HT-29 (cell line): ENCODE data around the gene ZNF574. TPM values are rescaled to one million over a fixed set of nuclear protein-coding genes. Genes with fewer than 3 reads are reported as not detected.

Experiments used
- DNase-seq: peaks from one replicate; pipeline ENCODE4 v3.0.0-alpha.2; 2015; ENCODE audit warnings: low spot score
- total RNA-seq: library from RNA; depleted of rRNA; stranded (reverse); fragments of >200 nt; shearing (Covaris generic); gene quantifications from 2 replicates; pipeline ENCODE4 v1.2.3, GENCODE V29; 2014; rRNA removed

ZNF574 gene
- total RNA-seq, 1 experiment from 2014 or later = 48.5 TPM

- no peak for DNase-seq
Measured at GRCh38 chr19:42125536-42125935, 49.6 kb downstream of the ZNF574 start.

- no peak for DNase-seq
Measured at GRCh38 chr19:42126574-42126973, 50.6 kb downstream of the ZNF574 start.

- DNase-seq = no peak
Measured at GRCh38 chr19:42129399-42130253, 53.7 kb downstream of the ZNF574 start.

- DNase-seq = no peak
Measured at GRCh38 chr19:42130254-42130573, 54.2 kb downstream of the ZNF574 start.

Other genes with a start within 250 kb of the ZNF574 start
- not detected in 2 replicates for gene LYPD4, start 231.5 kb upstream of the ZNF574 start, total RNA-seq
- gene DMRTC2, start 231.1 kb upstream of the ZNF574 start, total RNA-seq = not detected in 2 replicates
- 4,362 and 4,557 TPM in 2 replicates for gene RPS19, start 215.9 kb upstream of the ZNF574 start, total RNA-seq
- 0.81 and 1.4 TPM in 2 replicates for gene CD79A, start 198.9 kb upstream of the ZNF574 start, total RNA-seq
- 189 and 199 TPM in 2 replicates for gene ARHGEF1, start 193.0 kb upstream of the ZNF574 start, total RNA-seq
- gene ERFL, start 147.7 kb upstream of the ZNF574 start, total RNA-seq = 0.39 and 0.64 TPM in 2 replicates
- 232 and 234 TPM in 2 replicates for gene RABAC1, start 116.8 kb upstream of the ZNF574 start, total RNA-seq
- gene ATP1A3, start 81.9 kb upstream of the ZNF574 start, total RNA-seq = 0.10 and 0.66 TPM in 2 replicates
- 0.21 TPM in 1 of 2 replicates, not detected in the other for gene GRIK5, start 6.0 kb upstream of the ZNF574 start, total RNA-seq
- gene POU2F2, start 56.3 kb downstream of the ZNF574 start, total RNA-seq = 0.03 and 0.44 TPM in 2 replicates
- 121 and 124 TPM in 2 replicates for gene DEDD2, start 141.5 kb downstream of the ZNF574 start, total RNA-seq
- 15.3 and 15.9 TPM in 2 replicates for gene ZNF526, start 144.1 kb downstream of the ZNF574 start, total RNA-seq
- gene GSK3A, start 166.4 kb downstream of the ZNF574 start, total RNA-seq = 41.4 and 43.8 TPM in 2 replicates
- 157 and 160 TPM in 2 replicates for gene ERF, start 179.0 kb downstream of the ZNF574 start, total RNA-seq
- gene CIC, start 193.1 kb downstream of the ZNF574 start, total RNA-seq = 42.1 and 55.5 TPM in 2 replicates
- gene PRR19, start 226.0 kb downstream of the ZNF574 start, total RNA-seq = 4.4 and 4.7 TPM in 2 replicates
- gene PAFAH1B3, start 226.5 kb downstream of the ZNF574 start, total RNA-seq = 286 and 326 TPM in 2 replicates
- gene TMEM145, start 237.1 kb downstream of the ZNF574 start, total RNA-seq = 0.29 and 0.81 TPM in 2 replicates
- gene MEGF8, start 249.5 kb downstream of the ZNF574 start, total RNA-seq = 17.6 and 22.9 TPM in 2 replicates